Measurements from ENCODE around the gene SMG1.

Gene SMG1

GRCh38 chr16:18943414-18943813 lies 17.2 kb upstream of the SMG1 start:
- ChIA-PET POLR2A (no interaction called here), CTCF (interaction anchor here (0.6 to 1.2 kb wide), 5 partner anchors 9 to 141 kb away, joined by 3 to 4 read pairs (median 4); partner anchors contain the start of gene SMG1)
- no peak for TF ChIP-seq ZNF24 (tag by site-specific recombination; IDR thresholded peaks at IDR 0.05)
- TF ChIP-seq ZNF626 (tag by site-specific recombination; IDR thresholded peaks at IDR 0.05) = no peak
- no peak for TF ChIP-seq ZFP69B (tag by site-specific recombination; IDR thresholded peaks at IDR 0.05)
- no peak for TF ChIP-seq ZNF558 (tag by site-specific recombination; IDR thresholded peaks at IDR 0.05)
- no peak for TF ChIP-seq ZSCAN16 (tag by site-specific recombination; IDR thresholded peaks at IDR 0.05)
- TF ChIP-seq ZNF114 (tag by site-specific recombination; IDR thresholded peaks at IDR 0.05) = no peak
- TF ChIP-seq ZNF302 (tag by site-specific recombination; IDR thresholded peaks at IDR 0.05; ENCODE audit: low read depth) = no peak
- TF ChIP-seq ZBTB11 (tag by site-specific recombination; conservative IDR thresholded peaks at IDR 0.05; ENCODE audit: low read depth) = no peak
- no peak for TF ChIP-seq ZEB2 (tag by site-specific recombination; IDR thresholded peaks at IDR 0.05)
- TF ChIP-seq ZNF26 (tag by site-specific recombination; IDR thresholded peaks at IDR 0.05) = no peak
- TF ChIP-seq REPIN1 (tag by site-specific recombination; IDR thresholded peaks at IDR 0.05; ENCODE audit: low read depth) = no peak
- TF ChIP-seq ZIC2 (tag by site-specific recombination; IDR thresholded peaks at IDR 0.05) = no peak
- TF ChIP-seq ZNF266 (tag by site-specific recombination; IDR thresholded peaks at IDR 0.05; ENCODE audit: low read depth) = no peak
- TF ChIP-seq GFI1B (tag by site-specific recombination; IDR thresholded peaks at IDR 0.05) = no peak
- no peak for TF ChIP-seq GLIS1 (tag by site-specific recombination; IDR thresholded peaks at IDR 0.05)
- no peak for TF ChIP-seq KLF17 (tag by site-specific recombination; IDR thresholded peaks at IDR 0.05)
- no peak for TF ChIP-seq ZNF37A (tag by site-specific recombination; IDR thresholded peaks at IDR 0.05)
- TF ChIP-seq ZNF132 (tag by site-specific recombination; IDR thresholded peaks at IDR 0.05; ENCODE audit: borderline replicate concordance) = no peak
- Histone ChIP-seq H3K36me3 (ENCODE audit: control insufficient read depth in 2 of 2, insufficient read depth in 1 of 2, low read length in 2 of 2) (no peaks in the 10 kb centered on the region), H3K9me3 (ENCODE audit: control insufficient read depth, insufficient read depth, low read depth, low read length) (no peaks in the 10 kb centered on the region), H3K4me3 (ENCODE audit: low read depth, low read length) (no peak overlapping the region), H3K27ac (ENCODE audit: extremely low read depth, low read depth, low read length) (no peak overlapping the region), H3K4me1 (ENCODE audit: control insufficient read depth, insufficient read depth, low read length) (0 out of 2 replicates have a peak, but pooled peaks cover 2% of the 10 kb centered on the region)

DNA sequence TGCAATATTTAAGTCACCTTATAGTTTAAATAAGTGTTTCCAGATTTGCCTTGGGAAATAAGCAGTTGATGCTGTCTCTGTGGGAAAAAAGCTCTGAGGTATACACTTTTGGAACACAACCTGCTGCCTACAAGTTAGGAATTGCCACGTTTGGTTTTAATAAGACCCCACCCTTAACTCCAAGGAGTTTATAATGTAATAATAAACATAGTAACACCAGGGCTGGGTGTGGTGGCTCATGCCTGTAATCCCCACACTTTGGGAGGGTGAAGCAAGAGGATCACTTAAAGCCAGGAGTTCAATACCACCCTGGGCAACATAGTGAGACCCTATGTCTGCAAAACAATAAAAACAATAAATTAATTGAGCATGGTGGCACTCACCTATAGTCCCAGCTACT lies 15.9 kb upstream of the SMG1 start:
- ChIA-PET CTCF (interaction anchor here (0.6 to 0.7 kb wide), 2 partner anchors 135 to 1852 kb away, joined by 3 to 5 read pairs; no protein-coding TSS in a partner anchor), POLR2A (no interaction called here)
- TF ChIP-seq ZNF266 (tag by site-specific recombination; IDR thresholded peaks at IDR 0.05; ENCODE audit: low read depth) (no peak), ZNF121 (tag by site-specific recombination; IDR thresholded peaks at IDR 0.05) (peak; percentile 35; the same call in 1 of the 2 replicates), KLF1 (tag by site-specific recombination; IDR thresholded peaks at IDR 0.05) (peak; percentile 69)
- H3K9me3 ChIP-seq (ENCODE audit: control insufficient read depth, insufficient read depth, low read depth, low read length) = no peaks in the 10 kb centered on the region
- no peak overlapping the region for H3K27ac ChIP-seq (ENCODE audit: extremely low read depth, low read depth, low read length)
- no peaks in the 10 kb centered on the region for H3K36me3 ChIP-seq (ENCODE audit: control insufficient read depth in 2 of 2, insufficient read depth in 1 of 2, low read length in 2 of 2)
- H3K4me3 ChIP-seq (ENCODE audit: low read depth, low read length) = no peak overlapping the region
- 0 out of 2 replicates have a peak, but pooled peaks cover 2% of the 10 kb centered on the region for H3K4me1 ChIP-seq (ENCODE audit: control insufficient read depth, insufficient read depth, low read length)

All from HEK293 (cell line).